Liver (tissue), 3 donors: Measurements from ENCODE around the gene DCLK3.

Experiments used
- CTCF ChIP-seq: fragments of 150-350 bp; IDR thresholded peaks from 2 replicates; pipeline ENCODE4 v1.5.1; 2017; ENCODE audit warnings: improper control_type of control experiment, low read depth, low read length; ENCODE audit not compliant: missing input control
- EGR1 ChIP-seq, 2 donors: IDR thresholded peaks; 2 replicates each; pipeline ENCODE4 v1.6.1; 2016 to 2018; ENCODE audit warnings: antibody characterized with exemption in 2 of 2, low read depth in 2 of 2
- RXRA ChIP-seq, 2 donors: IDR thresholded peaks; 2 replicates each; pipeline ENCODE4 v1.6.1; 2017 to 2018; ENCODE audit warnings: antibody characterized with exemption in 2 of 2, mild to moderate bottlenecking in 1 of 2
- YY1 ChIP-seq: IDR thresholded peaks from 2 replicates; pipeline ENCODE4 v1.6.1; 2016; ENCODE audit warnings: antibody characterized with exemption, mild to moderate bottlenecking
- donor health status: healthy.
- donor health status: healthy.

- TF ChIP-seq RXRA (IDR thresholded peaks at IDR 0.05) (no peak), CTCF (no peak), YY1 (no peak), EGR1 (IDR thresholded peaks at IDR 0.05; ENCODE audit: low read depth in 2 of 2) (no peak)
Measured at GRCh38 chr3:36677331-36678007, 86.9 kb downstream of the DCLK3 start.
